Measurements from ENCODE around the gene SPATA6. TPM values are rescaled to one million over a fixed set of nuclear protein-coding genes. Genes with fewer than 3 reads are reported as not detected.

Gene SPATA6
- total and polyA plus RNA-seq, 2 of the 4 experiments (the other 2 are of a cell fraction): 1.1 to 2.0 TPM

GRCh38 chr1:48251821-48252220 is 220.2 kb downstream of the SPATA6 start:
- no peak overlapping the region for H3K4me3 ChIP-seq (ENCODE audit: insufficient read depth, low read depth, low read length)
- H3K14ac ChIP-seq (replicated peaks; ENCODE audit: low read depth, low read length): no peak overlapping the region
- H2BK120ac ChIP-seq (ENCODE audit: low read depth, low read length): no peak overlapping the region
- no CpG with 5 or more reads among the region's 3 CpGs for WGBS, 2 experiments (ENCODE audit: extremely low coverage in 2 of 2, insufficient read length in 1 of 2)
- dilution Hi-C loops (cut with HindIII; ENCODE audit: low sequenced_read_pairs, unreplicated experiment): no loop called here
- H4K8ac ChIP-seq (ENCODE audit: low read depth in 2 of 2, low read length in 2 of 2): no peak overlapping the region
- H3K4me1 ChIP-seq (ENCODE audit: control insufficient read depth, insufficient read depth, low read length): no peaks in the 10 kb centered on the region
- H3K9ac ChIP-seq (ENCODE audit: low read depth, low read length): no peak overlapping the region
- no peak overlapping the region for H3K56ac ChIP-seq (ENCODE audit: extremely low read depth, insufficient read depth, low read length)
- no TSS peak for BruUV-seq (replicated peaks)
- no peaks in the 10 kb centered on the region for H4K20me1 ChIP-seq (ENCODE audit: insufficient read depth, low read length)
- no peaks in the 10 kb centered on the region for H3K36me3 ChIP-seq (ENCODE audit: control insufficient read depth, insufficient read depth, low read length)
- intact Hi-C loops (cut with micrococcal nuclease): no loop called here
- in situ Hi-C loops (cut with MboI; ENCODE audit: low sequenced_read_pairs): no loop called here
- no peak overlapping the region for H4K5ac ChIP-seq (ENCODE audit: low read depth, low read length)
- H3K9me3 ChIP-seq (ENCODE audit: control insufficient read depth, insufficient read depth, low read length): 0 out of 2 replicates have a peak, but pooled peaks cover 1% of the 10 kb centered on the region
- POLR2A ChIA-PET (ENCODE audit: unreplicated experiment): no interaction called here
- H2BK5ac ChIP-seq (ENCODE audit: low read depth, low read length, poor library complexity, severe bottlenecking): no peak overlapping the region
- no peak for TF ChIP-seq FOS (IDR thresholded peaks at IDR 0.05; ENCODE audit: low read depth, low read length)
- no peak for TF ChIP-seq BHLHE40 (IDR thresholded peaks at IDR 0.05; ENCODE audit: low read depth, low read length)
- TF ChIP-seq CTCF (conservative IDR thresholded peaks at IDR 0.05; ENCODE audit: low read depth, low read length): no peak
- no peak for TF ChIP-seq USF2 (IDR thresholded peaks at IDR 0.05; ENCODE audit: low read depth, low read length)
- TF ChIP-seq SMC3 (IDR thresholded peaks at IDR 0.05; ENCODE audit: low read depth, low read length): no peak
- TF ChIP-seq NFE2L2 (IDR thresholded peaks at IDR 0.05; ENCODE audit: low read depth, low read length): no peak
- CTCF ChIA-PET: interaction anchor here (0.5 kb wide), 1 partner anchor 222 kb away, joined by 3 read pairs; no protein-coding TSS in a partner anchor
- no peak overlapping the region for H2AK5ac ChIP-seq (ENCODE audit: low read depth, low read length)
- no peak overlapping the region for H2AK9ac ChIP-seq (replicated peaks; ENCODE audit: low read depth, low read length, poor library complexity)
- no peak overlapping the region for H3K18ac ChIP-seq (ENCODE audit: low read depth, low read length)
- no peak overlapping the region for H3K23ac ChIP-seq (ENCODE audit: low read depth, low read length)
- DNase-seq (no peak), ATAC-seq (ENCODE audit: low read depth) (no peak)
- no peak overlapping the region for H3K27ac ChIP-seq (ENCODE audit: insufficient read depth, low read length)
- H2BK15ac ChIP-seq (ENCODE audit: low read depth, low read length): no peak overlapping the region
- H2AFZ ChIP-seq (replicated peaks; ENCODE audit: low read length, poor library complexity): no peak overlapping the region
- H3K4me2 ChIP-seq (ENCODE audit: low read depth, low read length): no peak overlapping the region
- H4K91ac ChIP-seq (ENCODE audit: insufficient read depth, low read depth, low read length): no peak overlapping the region
- no peaks in the 10 kb centered on the region for H3K9me1 ChIP-seq (ENCODE audit: insufficient read depth, low read length)
- no peak overlapping the region for H2BK20ac ChIP-seq (ENCODE audit: low read depth, low read length)
- H3K27me3 ChIP-seq (ENCODE audit: control insufficient read depth, insufficient read depth, low read length): no peaks in the 10 kb centered on the region
- no peak overlapping the region for H3K4ac ChIP-seq (ENCODE audit: low read depth, low read length)
- no peaks in the 10 kb centered on the region for H3K79me1 ChIP-seq (ENCODE audit: low read depth in 1 of 2, low read length in 2 of 2)
